ENCODE results near the gene GAS2.

DNA sequence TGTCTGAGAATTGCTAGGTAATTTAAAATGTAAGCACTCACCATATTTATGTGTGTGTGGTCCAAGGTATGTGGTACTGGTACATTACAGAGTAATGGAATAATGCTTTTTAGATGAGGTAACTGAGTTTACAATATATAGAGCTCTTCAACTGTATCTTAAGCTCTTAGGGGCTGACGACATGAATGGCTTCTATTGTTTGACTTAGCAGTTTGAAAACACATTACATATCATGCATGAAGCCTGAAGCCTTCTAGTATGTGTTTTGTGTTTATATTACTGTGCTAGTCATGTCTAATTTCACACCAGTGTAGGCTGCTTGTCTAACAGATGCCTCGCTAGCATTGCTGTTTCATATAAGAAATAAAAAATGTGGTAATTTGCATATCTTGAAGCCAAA lies 37.2 kb downstream of the GAS2 start:
- no peak for TF ChIP-seq CTCF (IDR thresholded peaks at IDR 0.05)
- no peak for TF ChIP-seq ZFX (IDR thresholded peaks at IDR 0.05; ENCODE audit: borderline replicate concordance)
